Mucosa of rectum (tissue), 2 donors: ENCODE data around the gene FBXO47.
"Not testable (repeated sequence)": the region's sequence is repeated elsewhere in the genome, so short reads cannot be mapped to it uniquely, and the experiment has no call there.

ENCODE experiments used
- H3K27ac ChIP-seq, 2 donors: one replicate each; pipeline ENCODE4 v1.7.0; 2013; ENCODE audit warnings: inconsistent platforms in 2 of 2, low read depth in 2 of 2, low read length in 2 of 2
- H3K27me3 ChIP-seq, 2 donors: one replicate each; pipeline ENCODE4 v1.7.0; 2013; ENCODE audit warnings: low read length in 2 of 2; ENCODE audit not compliant: control insufficient read depth in 2 of 2, insufficient read depth in 2 of 2
- H3K36me3 ChIP-seq, 2 donors: one replicate each; pipeline ENCODE4 v1.7.0; 2013; ENCODE audit warnings: low read length in 2 of 2; ENCODE audit not compliant: control insufficient read depth in 2 of 2, insufficient read depth in 2 of 2
- H3K4me1 ChIP-seq, 2 donors: one replicate each; pipeline ENCODE4 v1.7.0; 2013; ENCODE audit warnings: low read length in 2 of 2, mild to moderate bottlenecking in 1 of 2; ENCODE audit not compliant: control insufficient read depth in 2 of 2, insufficient read depth in 2 of 2
- H3K4me3 ChIP-seq, 2 donors: one replicate each; pipeline ENCODE4 v1.7.0; 2013; ENCODE audit warnings: low read length in 2 of 2
- H3K9ac ChIP-seq, 2 donors: one replicate each; pipeline ENCODE4 v1.7.0; 2013; ENCODE audit warnings: low read length in 2 of 2, low read depth in 1 of 2, mild to moderate bottlenecking in 1 of 2
- H3K9me3 ChIP-seq, 2 donors: one replicate each; pipeline ENCODE4 v1.7.0; 2013; ENCODE audit warnings: low read length in 2 of 2; ENCODE audit not compliant: control insufficient read depth in 2 of 2
- donor health status: healthy.
- donor health status: Normal muscosa, but diverticular disease.

FBXO47 gene

DNA sequence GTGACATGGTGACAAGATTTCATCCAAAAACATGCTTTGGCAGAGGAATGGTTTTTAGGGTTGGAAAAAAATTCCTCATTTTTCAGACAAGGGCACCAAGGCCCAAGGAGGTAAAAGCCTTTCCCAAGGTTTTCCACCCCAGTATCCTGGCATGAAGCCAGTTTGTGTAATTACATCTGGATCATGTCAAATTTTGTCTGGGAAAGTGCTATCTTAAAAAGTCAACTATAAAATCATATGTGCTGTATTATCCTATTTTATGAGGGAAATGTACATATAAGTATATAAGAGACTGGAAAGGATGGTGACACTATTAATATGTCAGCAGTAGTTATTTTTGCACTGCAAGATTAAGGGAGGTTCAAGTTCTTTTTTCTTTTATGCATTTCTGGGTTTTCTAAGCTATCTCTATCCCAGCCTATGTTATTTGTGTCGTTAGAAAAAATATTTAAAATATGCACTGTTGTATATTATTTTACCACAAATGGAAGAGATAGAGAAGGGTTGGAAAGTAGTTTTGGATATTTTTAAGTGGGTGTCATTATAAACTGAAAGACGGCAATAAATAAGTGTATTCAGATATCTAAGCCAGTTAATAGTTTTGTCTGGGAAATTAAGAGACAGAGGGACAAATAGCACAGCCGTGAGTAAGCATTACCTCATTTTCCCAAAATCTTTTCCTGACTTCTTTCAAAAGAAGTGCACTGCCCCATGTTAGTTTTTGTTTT is 13.5 kb upstream of the FBXO47 start:
- Histone ChIP-seq H3K9me3 (no peaks in the 10 kb centered on the region), H3K36me3 (no peaks in the 10 kb centered on the region), H3K9ac (no peak overlapping the region), H3K27me3 (no peaks in the 10 kb centered on the region), H3K4me1 (no peaks in the 10 kb centered on the region), H3K4me3 (no peak overlapping the region), H3K27ac (no peak overlapping the region)

DNA sequence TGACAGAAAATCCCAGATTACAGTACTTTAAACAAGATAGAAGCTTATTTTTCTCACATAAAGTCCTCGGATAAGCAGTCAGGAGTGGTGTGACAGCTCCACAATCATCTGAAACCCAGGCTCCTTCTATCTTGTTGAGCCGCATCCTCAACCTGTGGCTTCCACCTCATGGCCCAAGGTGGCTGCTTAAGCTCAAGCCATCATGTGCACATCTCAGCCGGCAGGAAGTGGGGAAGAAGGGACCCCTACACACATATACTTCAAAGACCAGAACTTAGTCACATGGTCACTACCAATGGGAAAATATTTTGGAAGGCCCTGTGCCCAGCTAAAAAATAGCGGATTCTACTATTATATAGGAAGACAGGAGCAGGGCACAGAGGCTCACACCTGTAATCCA is 11.0 kb upstream of the FBXO47 start:
- no peak overlapping the region for H3K9ac ChIP-seq
- no peaks in the 10 kb centered on the region for H3K27me3 ChIP-seq
- no peaks in the 10 kb centered on the region for H3K9me3 ChIP-seq
- no peaks in the 10 kb centered on the region for H3K4me1 ChIP-seq
- H3K36me3 ChIP-seq = no peaks in the 10 kb centered on the region
- H3K27ac ChIP-seq = no peak overlapping the region
- H3K4me3 ChIP-seq = no peak overlapping the region

GRCh38 chr17:38976187-38976551 is 9.0 kb upstream of the FBXO47 start:
- H3K27ac ChIP-seq, H3K9me3 ChIP-seq, H3K4me3 ChIP-seq, H3K36me3 ChIP-seq, H3K27me3 ChIP-seq, H3K4me1 ChIP-seq, H3K9ac ChIP-seq: not testable (repeated sequence)

GRCh38 chr17:38970804-38971203 is 3.6 kb upstream of the FBXO47 start:
- Histone ChIP-seq H3K9ac (no peak overlapping the region), H3K36me3 (no peaks in the 10 kb centered on the region), H3K4me1 (peaks cover 0 to 3% of the 10 kb centered on the region in 2 donors), H3K27ac (no peak overlapping the region), H3K27me3 (no peaks in the 10 kb centered on the region), H3K9me3 (no peaks in the 10 kb centered on the region), H3K4me3 (no peak overlapping the region)

DNA sequence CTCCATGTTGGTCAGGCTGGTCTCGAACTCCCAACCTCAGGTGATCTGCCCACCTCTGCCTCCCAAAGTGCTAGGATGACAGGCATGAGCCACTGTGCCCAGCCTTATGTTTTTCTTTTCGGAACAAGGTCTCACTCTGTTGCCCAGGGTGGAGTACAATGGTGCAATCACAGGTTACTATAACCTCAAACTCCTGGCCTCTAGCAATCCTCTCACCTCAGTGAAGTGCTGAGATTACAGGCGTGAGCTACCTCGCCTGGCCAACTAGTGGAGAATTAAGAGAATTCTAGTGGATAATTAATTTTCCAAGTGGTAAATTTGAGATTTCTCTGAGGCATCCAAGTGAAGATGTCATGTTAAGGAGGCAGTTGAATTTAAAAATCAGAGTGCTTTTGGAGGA is 2.9 kb upstream of the FBXO47 start:
- Histone ChIP-seq H3K9me3 (no peaks in the 10 kb centered on the region), H3K27me3 (no peaks in the 10 kb centered on the region), H3K4me3 (no peak overlapping the region), H3K36me3 (no peaks in the 10 kb centered on the region), H3K4me1 (peaks cover 0 to 3% of the 10 kb centered on the region in 2 donors), H3K27ac (no peak overlapping the region), H3K9ac (no peak overlapping the region)

GRCh38 chr17:38969281-38969680 is 2.1 kb upstream of the FBXO47 start:
- Histone ChIP-seq H3K27ac (no peak overlapping the region), H3K27me3 (no peaks in the 10 kb centered on the region), H3K4me1 (peaks cover 0 to 3% of the 10 kb centered on the region in 2 donors), H3K9ac (no peak overlapping the region), H3K9me3 (no peaks in the 10 kb centered on the region), H3K4me3 (no peak overlapping the region), H3K36me3 (no peaks in the 10 kb centered on the region)

DNA sequence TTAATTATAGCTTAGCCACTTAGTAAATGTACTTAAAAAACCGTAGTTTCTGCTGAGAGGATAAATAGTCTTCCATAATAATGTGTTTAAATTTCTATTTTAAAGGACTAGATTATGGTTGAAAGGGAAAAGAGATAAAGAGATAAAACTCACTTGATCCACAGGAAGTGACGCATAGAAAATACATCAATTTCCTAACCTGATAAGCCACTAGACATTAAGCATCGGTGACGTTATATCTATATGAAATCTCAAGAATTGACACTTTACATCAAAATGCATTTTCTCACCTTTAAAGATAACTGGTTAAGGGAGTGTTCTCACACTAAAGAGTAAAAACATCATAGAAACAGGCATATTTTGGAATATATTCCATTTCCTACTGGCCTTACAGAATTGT is 5.8 kb downstream of the FBXO47 start:
- Histone ChIP-seq H3K36me3 (no peaks in the 10 kb centered on the region), H3K9ac (no peak overlapping the region), H3K4me3 (no peak overlapping the region), H3K4me1 (no peaks in the 10 kb centered on the region), H3K9me3 (no peaks in the 10 kb centered on the region), H3K27ac (no peak overlapping the region), H3K27me3 (no peaks in the 10 kb centered on the region)

DNA sequence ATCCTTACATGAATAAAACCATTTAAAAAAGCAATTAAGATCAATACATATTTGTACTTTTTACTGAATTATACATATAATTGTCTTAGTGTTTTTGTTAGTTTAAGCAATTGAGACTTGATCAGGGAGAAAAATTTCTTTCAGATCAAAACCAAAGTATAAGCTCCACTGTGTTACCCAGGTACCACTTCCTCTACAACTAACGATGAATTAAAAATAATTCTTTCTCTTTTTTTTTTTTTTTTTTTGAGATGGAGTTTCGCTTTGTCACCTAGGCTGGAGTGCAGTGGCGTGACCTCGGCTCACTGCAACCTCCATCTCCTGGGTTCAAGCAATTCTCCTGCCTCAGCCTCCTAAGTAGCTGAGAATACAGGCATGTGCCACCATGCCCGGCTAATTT is 6.8 kb downstream of the FBXO47 start:
- no peak overlapping the region for H3K4me3 ChIP-seq
- H3K9me3 ChIP-seq = no peaks in the 10 kb centered on the region
- H3K27ac ChIP-seq = no peak overlapping the region
- no peaks in the 10 kb centered on the region for H3K36me3 ChIP-seq
- H3K4me1 ChIP-seq = no peaks in the 10 kb centered on the region
- no peaks in the 10 kb centered on the region for H3K27me3 ChIP-seq
- H3K9ac ChIP-seq = no peak overlapping the region

- H3K9ac ChIP-seq = no peak overlapping the region
- H3K36me3 ChIP-seq = no peaks in the 10 kb centered on the region
- H3K4me3 ChIP-seq = no peak overlapping the region
- no peak overlapping the region for H3K27ac ChIP-seq
- no peaks in the 10 kb centered on the region for H3K4me1 ChIP-seq
- H3K9me3 ChIP-seq = no peaks in the 10 kb centered on the region
- no peaks in the 10 kb centered on the region for H3K27me3 ChIP-seq
Measured at GRCh38 chr17:38959508-38959907, 7.7 kb downstream of the FBXO47 start.

- no peak overlapping the region for H3K9ac ChIP-seq
- H3K27ac ChIP-seq = no peak overlapping the region
- H3K27me3 ChIP-seq = no peaks in the 10 kb centered on the region
- H3K4me3 ChIP-seq = no peak overlapping the region
- H3K36me3 ChIP-seq = no peaks in the 10 kb centered on the region
- no peaks in the 10 kb centered on the region for H3K9me3 ChIP-seq
- no peaks in the 10 kb centered on the region for H3K4me1 ChIP-seq
Measured at GRCh38 chr17:38958756-38959155, 8.4 kb downstream of the FBXO47 start.

- Histone ChIP-seq H3K27ac (no peak overlapping the region), H3K36me3 (no peaks in the 10 kb centered on the region), H3K9ac (no peak overlapping the region), H3K9me3 (no peaks in the 10 kb centered on the region), H3K4me3 (no peak overlapping the region), H3K27me3 (no peaks in the 10 kb centered on the region), H3K4me1 (no peaks in the 10 kb centered on the region)
Measured at GRCh38 chr17:38958326-38958725, 8.9 kb downstream of the FBXO47 start.
